Putamen (tissue), 1 donor: Measurements from ENCODE around the gene LHFPL3.
A peak's percentile ranks its signal among the peaks of the same experiment; 100 is the strongest.

ENCODE experiments used
- DNase-seq: peaks from one replicate; pipeline ENCODE4 v3.0.0-alpha.2; 2016; ENCODE audit warnings: low spot score

LHFPL3 gene

DNA sequence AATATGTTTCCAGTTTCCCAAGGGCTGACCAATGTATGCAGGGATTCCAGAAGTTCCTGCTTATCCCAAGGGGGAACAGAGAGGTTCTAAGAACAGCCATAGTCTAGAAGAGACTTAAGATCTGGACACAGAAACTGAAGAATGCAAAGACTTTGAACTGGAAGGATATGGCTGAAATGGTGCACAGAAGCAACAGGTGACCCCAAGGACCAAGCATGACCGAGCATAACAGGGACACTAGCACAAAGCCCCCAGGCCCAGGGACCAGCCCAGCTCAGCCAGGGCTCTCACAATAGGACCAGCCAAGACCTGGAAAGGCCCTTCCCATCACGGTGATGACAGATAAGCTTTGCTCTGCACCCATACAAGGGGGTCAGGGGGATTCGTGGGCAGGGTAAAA is 472.6 kb downstream of the LHFPL3 start:
- no peak for DNase-seq

DNA sequence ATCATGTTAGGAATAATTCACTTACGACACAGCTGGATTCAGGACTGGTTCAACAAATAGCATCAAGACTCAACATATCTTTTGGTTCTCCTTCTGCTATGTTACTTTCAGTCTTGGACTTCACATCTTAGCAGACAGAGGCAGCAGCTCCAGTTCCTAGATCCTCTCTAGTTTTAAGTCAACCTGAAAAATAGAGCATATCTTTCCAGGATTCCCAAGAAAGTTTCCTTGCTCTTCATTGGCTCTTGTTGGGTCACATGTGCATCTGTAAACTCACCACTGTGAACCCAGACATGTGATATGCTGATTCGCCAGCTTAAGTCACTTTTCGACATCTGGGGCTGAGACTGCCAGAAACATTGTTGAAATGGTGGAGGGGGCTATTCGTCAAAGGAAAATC is 475.5 kb downstream of the LHFPL3 start:
- DNase-seq, result no peak

GRCh38 chr7:104804696-104805095 is 476.3 kb downstream of the LHFPL3 start:
- DNase-seq, result no peak

GRCh38 chr7:104805449-104806317 is 477.3 kb downstream of the LHFPL3 start:
- DNase-seq, result peak; percentile 69

DNA sequence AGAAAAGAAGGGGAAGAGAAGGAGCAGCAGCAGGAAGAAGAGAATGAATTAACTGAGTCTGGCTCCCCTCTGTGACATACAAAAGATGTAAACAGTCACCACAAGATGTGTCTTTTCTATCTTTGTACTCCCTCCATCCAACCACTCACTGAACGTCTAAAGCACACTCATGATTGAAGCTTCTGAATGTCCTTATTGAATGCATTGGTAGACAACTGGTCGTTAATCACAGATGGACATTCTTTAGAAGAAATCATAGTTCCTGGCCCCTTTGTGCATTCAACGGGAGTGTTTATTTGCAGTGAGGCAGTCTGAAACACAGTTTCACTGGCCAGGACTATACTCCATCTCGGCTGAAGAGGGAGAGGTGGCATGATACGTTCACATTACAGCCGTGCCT is 479.3 kb downstream of the LHFPL3 start:
- no peak for DNase-seq

GRCh38 chr7:104809906-104810305 is 481.5 kb downstream of the LHFPL3 start:
- no peak for DNase-seq

GRCh38 chr7:104814126-104814525 is 485.7 kb downstream of the LHFPL3 start:
- DNase-seq, result peak; percentile 81

GRCh38 chr7:104814671-104815400 is 486.4 kb downstream of the LHFPL3 start:
- no peak for DNase-seq

DNA sequence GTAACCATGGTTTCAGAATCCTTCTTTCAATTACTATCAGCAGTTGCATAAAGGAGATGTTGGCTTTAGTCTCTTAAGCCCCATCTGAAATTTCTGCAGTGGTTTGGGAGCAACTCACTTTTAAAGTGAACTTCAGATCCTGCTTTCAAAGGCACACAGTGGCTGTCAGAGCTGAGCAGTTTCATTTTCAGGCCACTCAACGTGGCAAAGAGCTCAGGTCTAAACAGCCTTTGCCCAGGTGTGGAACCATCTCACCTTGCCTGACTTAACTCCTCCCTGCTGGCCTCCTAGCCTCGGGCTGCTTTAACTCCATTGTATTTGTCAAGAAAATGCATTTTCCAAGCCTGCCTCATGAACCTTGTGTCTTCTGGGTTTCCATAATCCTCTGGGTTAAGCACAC is 488.1 kb downstream of the LHFPL3 start:
- no peak for DNase-seq

DNA sequence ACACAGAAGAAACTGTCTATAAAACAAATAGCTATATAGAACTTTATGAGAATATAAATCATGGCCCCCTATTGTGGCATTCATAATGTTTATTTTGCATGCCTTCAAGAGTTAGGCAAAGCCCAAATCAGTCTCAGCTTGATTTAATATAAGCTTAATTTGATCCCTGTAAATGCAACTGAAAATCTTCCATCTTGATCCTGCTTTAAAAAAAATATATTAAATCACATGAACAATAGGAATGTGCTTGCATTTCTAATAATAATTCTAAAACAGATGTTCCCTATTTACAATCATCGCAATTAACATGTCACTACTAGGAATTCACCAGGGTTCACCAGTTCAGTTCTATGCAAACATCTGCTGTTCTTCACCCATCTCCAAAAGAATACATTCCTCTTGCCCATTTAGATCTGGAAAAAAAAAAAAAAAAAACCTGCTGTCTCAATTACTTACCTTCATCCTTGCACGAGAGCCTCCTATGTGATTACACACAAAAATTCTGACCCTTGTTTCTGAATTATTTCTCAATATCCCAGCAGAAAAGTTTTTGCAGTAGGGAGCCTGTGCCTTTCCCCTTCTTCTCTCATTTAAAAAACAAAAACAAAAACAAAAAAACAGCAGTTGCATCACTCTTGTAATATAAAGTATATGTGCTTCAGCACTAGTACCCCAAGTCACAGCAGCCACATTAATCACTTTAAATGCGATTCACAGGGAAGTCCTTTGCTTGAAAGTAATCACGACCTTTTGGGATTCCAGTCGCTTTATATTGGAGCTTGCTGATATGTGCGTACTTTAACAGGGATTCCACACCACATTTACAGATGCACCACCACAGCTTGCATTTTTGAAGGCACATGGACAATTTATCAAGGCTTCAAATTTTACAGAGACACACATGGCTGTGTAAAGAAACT is 490.8 kb downstream of the LHFPL3 start:
- no peak for DNase-seq

DNA sequence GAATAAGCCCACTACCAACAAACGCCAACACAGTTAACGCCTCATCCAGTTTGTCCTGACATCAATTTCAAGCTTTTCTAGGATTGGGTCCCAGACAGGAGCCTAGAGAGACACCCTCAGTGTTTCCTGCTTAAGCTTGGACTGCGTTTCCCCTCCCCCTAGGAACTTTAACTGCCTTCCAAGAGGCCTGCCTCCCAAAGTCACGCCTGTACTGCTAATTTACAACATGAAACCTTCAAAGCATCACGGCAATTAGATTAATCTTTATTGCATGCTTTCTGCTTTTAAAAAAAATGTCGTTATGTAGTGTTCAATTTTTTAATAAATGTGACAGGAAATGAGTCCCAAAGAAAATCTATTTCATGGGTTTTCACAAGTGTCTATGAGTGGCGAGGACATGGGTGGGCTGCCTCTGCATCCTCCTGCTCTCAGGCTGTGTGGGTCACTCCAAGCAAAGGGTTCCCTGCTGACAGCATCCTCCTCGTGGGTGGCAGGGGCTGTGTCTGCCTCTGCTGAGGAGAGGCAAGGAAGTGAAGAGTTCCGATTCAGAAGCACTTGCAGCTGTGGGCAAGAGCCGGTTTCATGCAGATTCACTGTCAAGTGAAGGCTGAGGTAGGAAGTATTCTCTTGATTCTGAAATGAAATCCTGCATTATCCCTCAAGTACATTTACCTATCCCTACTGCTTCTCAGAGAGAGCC is 492.6 kb downstream of the LHFPL3 start:
- DNase-seq, result no peak

DNA sequence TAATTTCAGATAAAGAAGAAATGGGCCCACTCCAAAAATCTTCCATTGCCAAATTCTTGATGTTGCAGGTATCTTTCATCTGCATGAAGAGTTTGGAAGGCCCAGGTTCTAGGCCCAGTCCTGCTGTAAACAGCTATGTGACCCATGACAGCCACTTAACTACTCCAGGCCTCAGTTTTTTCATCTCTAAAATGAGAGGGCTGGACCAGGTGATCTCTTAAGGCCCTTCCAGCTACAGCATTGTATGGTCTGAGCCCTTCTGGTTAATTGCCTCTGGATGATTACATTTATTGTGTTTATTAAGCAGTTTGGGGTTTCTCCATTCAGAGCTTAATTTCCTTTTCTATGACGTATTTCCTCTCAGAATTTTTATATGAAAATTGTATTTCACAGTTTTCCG is 494.8 kb downstream of the LHFPL3 start:
- DNase-seq, result no peak

- DNase-seq, result no peak
These were observed 496.7 kb downstream of the LHFPL3 start for GRCh38 chr7:104825099-104825498.

DNA sequence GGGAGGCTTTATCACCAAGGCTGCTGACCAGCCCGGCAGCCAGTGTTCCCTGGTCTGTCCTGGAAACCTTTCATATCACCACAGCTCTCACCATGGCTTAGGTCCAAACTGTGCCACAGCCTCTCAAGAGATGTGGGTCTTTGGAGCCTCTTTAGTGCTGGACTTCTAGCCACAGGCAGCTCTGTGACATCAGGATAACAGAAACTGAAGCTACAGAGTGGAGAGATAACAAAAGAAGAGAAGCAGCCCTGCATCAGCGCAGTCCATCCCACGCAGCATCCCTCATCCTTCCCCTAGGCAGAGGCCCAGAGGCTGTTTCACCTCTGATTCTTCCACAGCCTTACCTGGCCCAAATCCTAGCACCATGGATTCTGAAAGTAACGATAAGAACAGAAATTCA is 497.7 kb downstream of the LHFPL3 start:
- no peak for DNase-seq

GRCh38 chr7:104836976-104837375 is 508.6 kb downstream of the LHFPL3 start:
- no peak for DNase-seq

GRCh38 chr7:104838537-104839299 is 510.3 kb downstream of the LHFPL3 start:
- no peak for DNase-seq

DNA sequence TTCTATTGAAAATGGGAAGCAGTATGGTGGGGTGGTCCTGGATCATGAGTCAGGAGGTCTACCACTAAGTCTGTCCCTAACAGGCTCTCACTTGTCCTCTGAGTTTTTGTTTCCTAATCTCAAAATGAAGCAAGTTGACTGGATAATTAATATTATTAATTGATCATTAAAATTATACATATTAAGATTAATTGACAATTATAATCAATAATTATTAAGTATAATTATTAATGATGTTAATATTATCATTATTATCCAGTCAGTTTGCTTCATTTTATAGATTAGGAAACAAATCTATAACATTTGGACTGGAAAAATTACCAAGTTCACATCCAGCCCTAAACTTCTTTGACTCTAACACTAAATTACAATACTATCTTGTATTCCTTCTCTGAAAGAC is 511.4 kb downstream of the LHFPL3 start:
- DNase-seq, result no peak

DNA sequence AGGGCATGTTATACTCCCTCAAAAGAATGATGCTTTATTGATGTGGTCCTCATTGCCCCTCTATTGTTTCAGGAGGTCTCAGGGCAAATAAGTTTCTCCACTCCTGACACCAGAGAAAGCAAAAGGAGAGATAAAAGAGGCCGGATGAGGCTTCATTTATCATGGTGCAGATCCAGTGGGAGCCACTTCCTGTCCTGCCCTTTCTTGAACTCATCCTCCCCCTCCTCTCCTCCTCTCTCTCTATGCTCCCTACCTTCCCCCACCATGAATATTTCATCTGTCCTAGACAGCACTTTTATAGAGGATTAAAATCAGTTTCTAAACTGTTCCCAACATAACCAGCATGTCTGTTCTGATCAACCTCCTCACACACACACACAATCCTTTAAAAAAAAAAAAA is 513.4 kb downstream of the LHFPL3 start:
- no peak for DNase-seq

DNA sequence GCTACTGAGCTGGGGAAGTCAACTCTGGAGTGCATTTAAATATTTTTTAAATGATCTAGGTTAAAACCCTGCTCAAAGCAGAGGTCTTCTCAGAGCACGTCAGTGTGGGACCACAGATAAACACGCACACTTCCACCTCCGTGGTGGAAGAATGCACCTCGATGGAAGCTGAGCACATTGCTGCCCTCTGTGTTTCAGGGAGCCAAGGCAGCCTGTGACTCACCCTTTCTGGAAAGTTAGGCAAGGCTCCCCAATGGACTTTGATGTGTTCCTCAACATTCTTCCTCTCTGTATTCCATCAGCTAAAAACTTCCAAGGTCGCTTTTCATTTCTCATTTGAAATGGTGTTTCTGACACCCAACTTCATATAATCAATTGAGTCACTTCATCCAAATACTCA is 514.8 kb downstream of the LHFPL3 start:
- DNase-seq, result no peak

- peak; percentile 88 for DNase-seq
These were observed 517.2 kb downstream of the LHFPL3 start for GRCh38 chr7:104845557-104845956.

- no peak for DNase-seq
These were observed 518.3 kb downstream of the LHFPL3 start for GRCh38 chr7:104846731-104847130.
